DLD1 (cell line): ENCODE results near the gene PPM1J.
"Not testable (repeated sequence)": the region's sequence is repeated elsewhere in the genome, so short reads cannot be mapped to it uniquely, and the experiment has no call there.

Experiments used
- in situ Hi-C: cut with HindIII; loops from 2 replicates; pipeline ENCODE4 v1.10.0; 2017; ENCODE audit warnings: low sequenced_read_pairs

The PPM1J gene

GRCh38 chr1:112715264-112716053, at the start of gene PPM1J:
Gene PPM1J (minus strand): TSS chr1:112715332. CDS start chr1:112715301, 31 bp downstream.
- in situ Hi-C loops, result loop anchor here (5.0 to 10.0 kb wide), 3 partner anchors 82 to 333 kb away; no protein-coding TSS in a partner anchor

GRCh38 chr1:112762541-112763500, 47.7 kb upstream of the PPM1J start:
- in situ Hi-C loops, result no loop called here

GRCh38 chr1:112761714-112762480, 46.8 kb upstream of the PPM1J start:
- in situ Hi-C loops, result no loop called here

GRCh38 chr1:112759228-112759627, 44.1 kb upstream of the PPM1J start:
- in situ Hi-C loops, result no loop called here

- in situ Hi-C loops, result no loop called here
Observed at GRCh38 chr1:112754116-112754628, 39.0 kb upstream of the PPM1J start.

GRCh38 chr1:112748396-112748795, 33.3 kb upstream of the PPM1J start:
- in situ Hi-C loops, result no loop called here

- in situ Hi-C loops, result no loop called here
Observed at GRCh38 chr1:112744009-112744578, 29.0 kb upstream of the PPM1J start.

GRCh38 chr1:112743174-112744008, 28.3 kb upstream of the PPM1J start:
- in situ Hi-C loops, result no loop called here

- in situ Hi-C loops, result no loop called here
Observed at GRCh38 chr1:112737573-112737972, 22.4 kb upstream of the PPM1J start.

GRCh38 chr1:112735752-112736151, 20.6 kb upstream of the PPM1J start:
- in situ Hi-C loops, result no loop called here

- in situ Hi-C loops, result no loop called here
Observed at GRCh38 chr1:112731451-112731850, 16.3 kb upstream of the PPM1J start.

GRCh38 chr1:112729909-112730308, 14.8 kb upstream of the PPM1J start:
- in situ Hi-C loops, result no loop called here

- in situ Hi-C loops, result not testable (repeated sequence)
Observed at GRCh38 chr1:112729011-112729410, 13.9 kb upstream of the PPM1J start.

- in situ Hi-C loops, result not testable (repeated sequence)
Observed at GRCh38 chr1:112728306-112728971, 13.3 kb upstream of the PPM1J start.

GRCh38 chr1:112727716-112728115, 12.6 kb upstream of the PPM1J start:
- in situ Hi-C loops, result no loop called here

- in situ Hi-C loops, result not testable (repeated sequence)
Observed at GRCh38 chr1:112724240-112724639, 9.1 kb upstream of the PPM1J start.

GRCh38 chr1:112723511-112723839, 8.3 kb upstream of the PPM1J start:
- in situ Hi-C loops, result no loop called here

GRCh38 chr1:112722601-112723510, 7.7 kb upstream of the PPM1J start:
- in situ Hi-C loops, result no loop called here
